ENCODE measurements around the gene PTPRN2.

The PTPRN2 gene

DNA sequence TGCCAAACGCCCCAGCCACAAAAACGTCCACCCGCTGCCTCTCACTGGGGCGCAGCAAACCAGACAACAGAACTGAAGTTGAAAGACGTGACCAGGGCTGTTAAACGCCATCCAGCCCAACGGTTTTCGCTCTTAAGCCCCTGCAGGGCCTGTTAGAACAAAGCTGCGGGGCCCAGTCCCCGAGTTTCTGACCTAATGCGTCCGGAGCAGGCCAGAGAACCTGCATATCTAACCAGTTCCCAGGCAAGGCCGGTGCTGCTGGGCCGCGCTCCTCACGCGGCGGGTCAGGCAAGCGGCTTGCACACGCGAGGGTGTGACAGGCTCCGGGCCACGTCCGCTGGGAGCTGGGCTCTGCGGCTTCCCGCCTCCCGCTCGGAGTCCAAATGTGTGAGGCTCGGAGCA, 87.0 kb downstream of the PTPRN2 start:
- DNase-seq (ENCODE audit: insufficient read length, low spot score) (no peak), FAIRE-seq (no peak)
- TF ChIP-seq, protein P1, sequence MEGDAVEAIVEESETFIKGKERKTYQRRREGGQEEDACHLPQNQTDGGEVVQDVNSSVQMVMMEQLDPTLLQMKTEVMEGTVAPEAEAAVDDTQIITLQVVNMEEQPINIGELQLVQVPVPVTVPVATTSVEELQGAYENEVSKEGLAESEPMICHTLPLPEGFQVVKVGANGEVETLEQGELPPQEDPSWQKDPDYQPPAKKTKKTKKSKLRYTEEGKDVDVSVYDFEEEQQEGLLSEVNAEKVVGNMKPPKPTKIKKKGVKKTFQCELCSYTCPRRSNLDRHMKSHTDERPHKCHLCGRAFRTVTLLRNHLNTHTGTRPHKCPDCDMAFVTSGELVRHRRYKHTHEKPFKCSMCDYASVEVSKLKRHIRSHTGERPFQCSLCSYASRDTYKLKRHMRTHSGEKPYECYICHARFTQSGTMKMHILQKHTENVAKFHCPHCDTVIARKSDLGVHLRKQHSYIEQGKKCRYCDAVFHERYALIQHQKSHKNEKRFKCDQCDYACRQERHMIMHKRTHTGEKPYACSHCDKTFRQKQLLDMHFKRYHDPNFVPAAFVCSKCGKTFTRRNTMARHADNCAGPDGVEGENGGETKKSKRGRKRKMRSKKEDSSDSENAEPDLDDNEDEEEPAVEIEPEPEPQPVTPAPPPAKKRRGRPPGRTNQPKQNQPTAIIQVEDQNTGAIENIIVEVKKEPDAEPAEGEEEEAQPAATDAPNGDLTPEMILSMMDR (IDR thresholded peaks at IDR 0.05; ENCODE audit: insufficient read depth, missing control alignments), result no peak

DNA sequence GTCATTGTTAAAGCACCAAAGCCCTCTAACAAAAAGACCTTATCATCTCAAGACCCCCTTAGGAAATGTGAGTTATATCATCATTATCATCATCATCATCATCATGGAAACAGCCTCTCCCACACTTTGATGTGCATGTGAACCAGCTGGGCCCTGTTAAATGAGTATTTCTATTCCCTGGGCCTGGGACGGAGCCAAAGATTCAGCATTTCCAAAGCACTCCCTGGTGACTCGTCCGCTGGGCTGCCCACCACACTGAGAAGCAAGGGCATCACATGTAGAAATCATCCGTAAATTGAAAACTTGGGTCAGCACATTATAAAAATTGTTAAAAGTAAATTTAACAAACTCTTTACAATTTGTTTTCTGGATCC, 88.6 kb downstream of the PTPRN2 start:
- FAIRE-seq (no peak), DNase-seq (ENCODE audit: insufficient read length, low spot score) (no peak)
- TF ChIP-seq, protein P1 (IDR thresholded peaks at IDR 0.05; ENCODE audit: insufficient read depth, missing control alignments), result no peak

DNA sequence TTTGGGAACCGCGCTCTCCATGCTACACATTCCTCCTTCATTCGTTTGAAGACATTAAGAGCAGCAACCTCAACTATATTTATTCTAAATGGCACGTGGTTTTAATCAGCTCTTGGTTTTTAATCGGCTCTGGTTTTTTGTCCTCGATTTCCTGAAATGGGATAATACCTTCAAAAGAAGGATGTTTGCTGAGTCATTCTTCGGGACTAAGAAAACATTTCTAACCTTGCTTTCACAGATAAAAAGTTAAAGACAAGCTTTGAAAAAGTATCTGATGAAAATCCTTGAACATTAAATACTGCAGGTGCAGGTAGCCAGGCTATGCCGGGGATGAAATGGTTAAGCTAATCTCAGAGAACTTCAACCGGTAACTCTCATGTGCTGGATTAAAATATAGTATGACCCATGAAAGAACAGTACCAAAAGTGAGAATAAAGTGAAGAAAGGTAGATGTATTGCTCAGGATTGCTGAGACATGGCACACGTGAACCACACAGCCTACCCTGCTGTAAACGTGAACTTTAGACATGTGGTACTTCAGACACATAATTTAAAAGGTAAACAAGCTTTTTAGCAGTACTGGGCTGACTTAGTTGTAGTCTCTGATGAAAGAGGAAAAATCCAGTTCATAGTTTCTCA, 89.1 kb downstream of the PTPRN2 start:
- TF ChIP-seq, protein P1 (IDR thresholded peaks at IDR 0.05; ENCODE audit: insufficient read depth, missing control alignments), result no peak
- DNase-seq (ENCODE audit: insufficient read length, low spot score), result no peak
- no peak for FAIRE-seq

DNA sequence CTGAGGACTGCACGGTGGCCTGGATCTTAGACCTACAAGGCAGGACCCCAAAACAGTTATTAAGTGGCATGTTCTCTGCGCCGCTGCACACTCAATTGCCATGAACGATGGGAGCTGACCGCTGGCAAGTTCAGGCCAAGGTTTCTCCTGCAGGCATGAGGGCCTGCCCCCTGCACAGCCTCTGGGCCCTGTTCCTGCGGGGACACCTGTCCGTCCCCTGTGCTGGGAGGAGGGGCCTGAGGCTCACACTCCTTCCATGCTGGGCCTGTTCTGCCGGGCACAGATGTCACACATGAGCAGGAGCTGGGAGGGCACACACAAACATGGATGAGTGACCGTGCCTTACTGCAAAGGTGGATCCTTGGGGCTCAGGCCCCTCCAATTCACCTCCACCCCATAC, 90.0 kb downstream of the PTPRN2 start:
- DNase-seq (ENCODE audit: insufficient read length, low spot score), result no peak
- TF ChIP-seq, protein P1 (IDR thresholded peaks at IDR 0.05; ENCODE audit: insufficient read depth, missing control alignments), result no peak
- FAIRE-seq, result no peak

DNA sequence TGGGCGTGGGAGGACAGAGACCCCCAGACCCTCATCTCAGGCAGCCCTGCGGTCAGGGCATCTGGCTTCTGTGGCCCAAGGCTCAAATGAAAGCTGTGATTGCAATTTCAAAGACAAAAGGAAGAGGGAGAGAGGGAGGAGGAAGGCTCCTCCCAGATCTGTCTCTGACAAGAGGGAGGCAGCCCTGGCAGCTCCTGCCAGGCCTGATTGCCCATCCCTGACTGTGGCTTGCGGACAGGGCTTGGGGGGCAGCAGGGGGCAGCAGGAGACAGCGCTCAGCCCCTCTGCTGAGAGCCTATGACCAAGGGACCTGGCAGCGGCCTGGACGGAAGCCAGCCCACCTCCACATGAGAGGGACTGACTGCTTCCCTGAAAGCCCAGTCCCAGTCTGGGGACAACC, 91.8 kb downstream of the PTPRN2 start:
- FAIRE-seq (no peak), DNase-seq (ENCODE audit: insufficient read length, low spot score) (peak; percentile 53)
- TF ChIP-seq, protein P1 (IDR thresholded peaks at IDR 0.05; ENCODE audit: insufficient read depth, missing control alignments), result peak; percentile 17

DNA sequence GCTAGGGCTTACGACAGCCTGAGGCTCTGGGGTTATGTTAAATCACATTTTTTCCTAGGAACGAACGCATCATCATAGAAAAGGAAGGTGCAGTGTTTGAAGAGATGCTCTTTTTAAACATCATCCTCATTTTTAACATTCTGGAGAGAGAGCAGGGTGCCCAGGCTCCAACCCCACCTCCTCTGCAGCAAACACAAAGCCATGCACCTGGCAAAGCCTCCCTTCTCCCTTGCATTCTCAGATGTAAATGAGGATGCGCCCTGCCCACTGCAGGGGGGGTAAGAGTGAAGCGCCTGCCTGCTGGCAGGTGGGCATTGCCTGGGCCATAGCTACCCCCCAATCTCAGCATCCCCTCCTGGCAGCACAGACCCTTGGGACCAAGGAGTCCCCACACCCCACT, 92.4 kb downstream of the PTPRN2 start:
- DNase-seq (ENCODE audit: insufficient read length, low spot score) (no peak), FAIRE-seq (no peak)
- TF ChIP-seq, protein P1 (IDR thresholded peaks at IDR 0.05; ENCODE audit: insufficient read depth, missing control alignments), result no peak

DNA sequence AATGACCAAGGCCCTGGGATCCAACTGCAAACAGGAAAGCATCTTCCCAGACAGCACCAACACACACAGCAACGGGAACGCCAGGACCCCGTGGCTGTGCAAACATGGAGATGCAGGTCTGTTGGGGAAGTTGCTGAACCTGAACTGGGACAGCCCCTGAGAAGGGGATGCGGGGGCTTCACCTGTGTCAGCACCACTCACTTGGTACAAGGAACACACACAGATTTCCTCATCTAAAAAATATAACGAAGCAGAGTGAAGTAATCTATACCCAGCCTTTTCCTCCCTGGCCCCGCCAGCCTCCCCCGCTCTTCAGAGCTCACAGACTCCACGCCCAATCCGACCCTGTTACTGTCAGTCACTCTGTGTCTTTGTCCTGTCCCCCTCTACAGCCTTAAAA, 93.0 kb downstream of the PTPRN2 start:
- DNase-seq (ENCODE audit: insufficient read length, low spot score) (no peak), FAIRE-seq (no peak)
- TF ChIP-seq, protein P1 (IDR thresholded peaks at IDR 0.05; ENCODE audit: insufficient read depth, missing control alignments), result no peak
